ENCODE results near the gene C9orf78. TPM values are rescaled to one million over a fixed set of nuclear protein-coding genes. Genes with fewer than 3 reads are reported as not detected.

The C9orf78 gene
- total RNA-seq, 5 donors from 2014 or later (not counting 1 experiment from before 2014, with no cell fraction given): 80.5 to 112 (median 90.2) TPM

- no peak overlapping the region for H3K27ac ChIP-seq (ENCODE audit: low read length)
- WGBS (ENCODE audit: insufficient coverage): 94% methylated on average over 38 of the region's 38 CpGs
- H3K27ac Mint-ChIP-seq: peak overlapping the region; percentile 68 to 85
- H3K4me1 ChIP-seq (ENCODE audit: control insufficient read depth in 1 of 2, extremely low read depth in 1 of 2, insufficient read depth in 2 of 2, low read length in 2 of 2): peaks cover 11 to 53% of the 10 kb centered on the region in 2 experiments
- H3K9me3 ChIP-seq: no peaks in the 10 kb centered on the region
- H3K4me1 Mint-ChIP-seq: peaks cover 43 to 57% (median 49%) of the 10 kb centered on the region in 3 donors
- POLR2A ChIA-PET: no interaction called here
- H3K4me3 ChIP-seq (ENCODE audit: control insufficient read depth in 1 of 2, extremely low read depth in 1 of 2, low read length in 1 of 2): no peak overlapping the region
- H3K27me3 ChIP-seq (replicated peaks in 1 of 2; ENCODE audit: control insufficient read depth in 2 of 2, extremely low read depth in 1 of 2, insufficient read depth in 2 of 2, low read length in 1 of 2): no peaks in the 10 kb centered on the region
- DNase-seq: no peak
- CTCF ChIA-PET: no interaction called here
- no peaks in the 10 kb centered on the region for H3K9me3 Mint-ChIP-seq
- H3K27me3 Mint-ChIP-seq: no peaks in the 10 kb centered on the region
- peaks cover 28% of the 10 kb centered on the region for H3K36me3 Mint-ChIP-seq
- H3K36me3 ChIP-seq (ENCODE audit: control insufficient read depth in 2 of 2, extremely low read depth in 1 of 2, insufficient read depth in 1 of 2, low read length in 1 of 2): peaks cover 15 to 45% of the 10 kb centered on the region in 2 donors
- no peak for ATAC-seq (replicated peaks in 1 of 4)
- H3K4me3 Mint-ChIP-seq: no peak overlapping the region
These were observed 39.4 kb upstream of the C9orf78 start for GRCh38 chr9:129874261-129875101.

- no peaks in the 10 kb centered on the region for H3K9me3 ChIP-seq
- no peak overlapping the region for H3K27ac ChIP-seq (ENCODE audit: low read length)
- peaks cover 17 to 61% of the 10 kb centered on the region in 2 experiments for H3K4me1 ChIP-seq (ENCODE audit: control insufficient read depth in 1 of 2, extremely low read depth in 1 of 2, insufficient read depth in 2 of 2, low read length in 2 of 2)
- Mint-ChIP-seq H3K27me3 (no peaks in the 10 kb centered on the region), H3K36me3 (peaks cover 28% of the 10 kb centered on the region), H3K4me1 (peaks cover 51 to 65% (median 57%) of the 10 kb centered on the region in 3 donors), H3K9me3 (no peaks in the 10 kb centered on the region), H3K27ac (peak overlapping the region; percentile 68 to 85), H3K4me3 (no peak overlapping the region)
- 90% methylated on average over 11 of the region's 16 CpGs for WGBS (ENCODE audit: insufficient coverage)
- peaks cover 15 to 45% of the 10 kb centered on the region in 2 donors for H3K36me3 ChIP-seq (ENCODE audit: control insufficient read depth in 2 of 2, extremely low read depth in 1 of 2, insufficient read depth in 1 of 2, low read length in 1 of 2)
- CTCF ChIA-PET: no interaction called here
- no peaks in the 10 kb centered on the region for H3K27me3 ChIP-seq (replicated peaks in 1 of 2; ENCODE audit: control insufficient read depth in 2 of 2, extremely low read depth in 1 of 2, insufficient read depth in 2 of 2, low read length in 1 of 2)
- no peak for DNase-seq
- no peak overlapping the region for H3K4me3 ChIP-seq (ENCODE audit: control insufficient read depth in 1 of 2, extremely low read depth in 1 of 2, low read length in 1 of 2)
- no peak for ATAC-seq (replicated peaks in 1 of 4)
- POLR2A ChIA-PET: no interaction called here
These were observed 38.6 kb upstream of the C9orf78 start for GRCh38 chr9:129873563-129874190.

- H3K4me3 Mint-ChIP-seq: peak overlapping the region in 2 of 3 donors; percentile 51 to 61
These were observed 36.0 kb upstream of the C9orf78 start for GRCh38 chr9:129871046-129871445.

GRCh38 chr9:129869585-129870501, 34.8 kb upstream of the C9orf78 start:
- 91% methylated on average over 20 of the region's 24 CpGs for WGBS (ENCODE audit: insufficient coverage)
- Histone ChIP-seq H3K27ac (ENCODE audit: low read length) (peak overlapping the region; percentile 97), H3K36me3 (ENCODE audit: control insufficient read depth in 2 of 2, extremely low read depth in 1 of 2, insufficient read depth in 1 of 2, low read length in 1 of 2) (peaks cover 11 to 30% of the 10 kb centered on the region in 2 donors), H3K9me3 (no peaks in the 10 kb centered on the region), H3K4me3 (ENCODE audit: control insufficient read depth in 1 of 2, extremely low read depth in 1 of 2, low read length in 1 of 2) (peak overlapping the region; percentile 45), H3K4me1 (ENCODE audit: control insufficient read depth in 1 of 2, extremely low read depth in 1 of 2, insufficient read depth in 2 of 2, low read length in 2 of 2) (peaks cover 42 to 86% of the 10 kb centered on the region in 2 experiments), H3K27me3 (replicated peaks in 1 of 2; ENCODE audit: control insufficient read depth in 2 of 2, extremely low read depth in 1 of 2, insufficient read depth in 2 of 2, low read length in 1 of 2) (no peaks in the 10 kb centered on the region)
- peak overlapping the region; percentile 89 to 93 for H3K27ac Mint-ChIP-seq
- ATAC-seq (replicated peaks in 1 of 4): no peak
- H3K4me3 Mint-ChIP-seq: peak overlapping the region; percentile 39 to 61 (median 46)
- DNase-seq: no peak
- no peaks in the 10 kb centered on the region for H3K9me3 Mint-ChIP-seq
- H3K27me3 Mint-ChIP-seq: no peaks in the 10 kb centered on the region
- CTCF ChIA-PET: interaction anchor here in 1 of 2 donors (1.3 to 1.6 kb wide), 2 partner anchors 15 to 17 kb away, joined by 5 to 6 read pairs; no protein-coding TSS in a partner anchor
- H3K4me1 Mint-ChIP-seq: peaks cover 76 to 82% (median 78%) of the 10 kb centered on the region in 3 donors
- POLR2A ChIA-PET: interaction anchor here (0.6 to 1.2 kb wide), 5 partner anchors 17 to 131 kb away, joined by 3 to 5 read pairs (median 3); no protein-coding TSS in a partner anchor
- H3K36me3 Mint-ChIP-seq: peaks cover 32% of the 10 kb centered on the region

More at GRCh38 chr9:129871046-129871445, 36.0 kb upstream of the C9orf78 start:
- Histone ChIP-seq H3K9me3 (no peaks in the 10 kb centered on the region), H3K27me3 (replicated peaks in 1 of 2; ENCODE audit: control insufficient read depth in 2 of 2, extremely low read depth in 1 of 2, insufficient read depth in 2 of 2, low read length in 1 of 2) (no peaks in the 10 kb centered on the region), H3K36me3 (ENCODE audit: control insufficient read depth in 2 of 2, extremely low read depth in 1 of 2, insufficient read depth in 1 of 2, low read length in 1 of 2) (peaks cover 19 to 37% of the 10 kb centered on the region in 2 donors), H3K4me1 (ENCODE audit: control insufficient read depth in 1 of 2, extremely low read depth in 1 of 2, insufficient read depth in 2 of 2, low read length in 2 of 2) (peaks cover 38 to 86% of the 10 kb centered on the region in 2 experiments), H3K27ac (ENCODE audit: low read length) (no peak overlapping the region), H3K4me3 (ENCODE audit: control insufficient read depth in 1 of 2, extremely low read depth in 1 of 2, low read length in 1 of 2) (no peak overlapping the region)
- peaks cover 68 to 74% (median 69%) of the 10 kb centered on the region in 3 donors for H3K4me1 Mint-ChIP-seq
- no peak for ATAC-seq (replicated peaks in 1 of 4)
- peak overlapping the region; percentile 89 to 93 for H3K27ac Mint-ChIP-seq
- H3K36me3 Mint-ChIP-seq: peaks cover 30% of the 10 kb centered on the region
- H3K27me3 Mint-ChIP-seq: no peaks in the 10 kb centered on the region
- ChIA-PET CTCF (no interaction called here), POLR2A (interaction anchor here in 1 of 2 donors (0.7 kb wide), 1 partner anchor 20 kb away, joined by 3 read pairs; no protein-coding TSS in a partner anchor)
- no peak for DNase-seq
- H3K9me3 Mint-ChIP-seq: no peaks in the 10 kb centered on the region
- WGBS (ENCODE audit: insufficient coverage): 100% methylated on average over 5 of the region's 11 CpGs

- Mint-ChIP-seq H3K27me3 (no peaks in the 10 kb centered on the region), H3K36me3 (peaks cover 28% of the 10 kb centered on the region), H3K27ac (peak overlapping the region; percentile 89 to 93), H3K9me3 (no peaks in the 10 kb centered on the region), H3K4me3 (peak overlapping the region; percentile 34 to 61 (median 46)), H3K4me1 (peaks cover 77 to 80% (median 79%) of the 10 kb centered on the region in 3 donors)
- Histone ChIP-seq H3K27me3 (replicated peaks in 1 of 2; ENCODE audit: control insufficient read depth in 2 of 2, extremely low read depth in 1 of 2, insufficient read depth in 2 of 2, low read length in 1 of 2) (no peaks in the 10 kb centered on the region), H3K36me3 (ENCODE audit: control insufficient read depth in 2 of 2, extremely low read depth in 1 of 2, insufficient read depth in 1 of 2, low read length in 1 of 2) (peaks cover 9 to 21% of the 10 kb centered on the region in 2 donors), H3K27ac (ENCODE audit: low read length) (peak overlapping the region; percentile 97), H3K4me1 (ENCODE audit: control insufficient read depth in 1 of 2, extremely low read depth in 1 of 2, insufficient read depth in 2 of 2, low read length in 2 of 2) (peaks cover 42 to 83% of the 10 kb centered on the region in 2 experiments), H3K9me3 (no peaks in the 10 kb centered on the region), H3K4me3 (ENCODE audit: control insufficient read depth in 1 of 2, extremely low read depth in 1 of 2, low read length in 1 of 2) (peak overlapping the region; percentile 45)
- 18% methylated on average over 28 of the region's 28 CpGs for WGBS (ENCODE audit: insufficient coverage)
- ATAC-seq (replicated peaks in 1 of 4): peak; percentile 85 to 92 (median 91)
- CTCF ChIA-PET: interaction anchor here in 1 of 2 donors (1.3 to 1.6 kb wide), 3 partner anchors 16 to 32 kb away, joined by 4 to 6 read pairs (median 5); no protein-coding TSS in a partner anchor
- POLR2A ChIA-PET: interaction anchor here (0.5 to 1.4 kb wide), 11 partner anchors 18 to 271 kb away, joined by 3 to 7 read pairs (median 3); no protein-coding TSS in a partner anchor
- DNase-seq: peak; percentile 81 to 97 (median 93)
These were observed 33.9 kb upstream of the C9orf78 start for GRCh38 chr9:129868872-129869486.
